Measurements from ENCODE around the gene ZNF714.

The ZNF714 gene

GRCh38 chr19:21164541-21164940, 82.5 kb downstream of the ZNF714 start:
- no peak for TF ChIP-seq POLR2A (IDR thresholded peaks at IDR 0.05; ENCODE audit: low read depth, low read length)
- no peak for TF ChIP-seq TAF1 (IDR thresholded peaks at IDR 0.05; ENCODE audit: borderline replicate concordance, low read depth, low read length)
- no peak for TF ChIP-seq POLR2AphosphoS5 (IDR thresholded peaks at IDR 0.05; ENCODE audit: low read depth, low read length)
- DNase-seq (ENCODE audit: insufficient read length) = no peak
- no peak for FAIRE-seq

DNA sequence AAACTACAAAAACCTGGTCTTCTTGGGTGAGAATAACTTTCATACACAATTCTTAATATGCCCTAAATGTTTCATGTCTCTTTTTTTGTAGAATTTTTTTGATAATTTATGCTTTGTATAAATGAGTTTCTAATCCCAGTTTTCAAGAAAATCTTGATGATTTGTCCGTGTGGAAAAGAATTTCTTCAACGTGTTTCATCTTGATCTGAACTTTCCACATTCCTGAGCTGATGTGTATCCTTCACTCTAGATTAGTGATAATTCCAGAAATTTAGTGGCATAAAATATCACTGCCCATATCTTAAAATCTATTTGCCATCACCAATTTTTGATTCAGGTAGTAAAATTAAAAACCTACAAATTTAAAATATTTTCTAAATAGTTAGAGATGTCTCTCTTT, 84.4 kb downstream of the ZNF714 start:
- TF ChIP-seq TAF1 (IDR thresholded peaks at IDR 0.05; ENCODE audit: borderline replicate concordance, low read depth, low read length) = no peak
- TF ChIP-seq POLR2A (IDR thresholded peaks at IDR 0.05; ENCODE audit: low read depth, low read length) = no peak
- TF ChIP-seq POLR2AphosphoS5 (IDR thresholded peaks at IDR 0.05; ENCODE audit: low read depth, low read length) = no peak
- DNase-seq (ENCODE audit: insufficient read length) = no peak
- FAIRE-seq = no peak

Data from GM12892 (cell line).